HG03571 (cell line): ENCODE data around the gene DNAJC16.

Experiments used
- ATAC-seq: cut with Tn5 transposase; IDR thresholded peaks from one replicate; pipeline ENCODE4 v1.9.1; 2021; ENCODE audit not compliant: unreplicated experiment

The DNAJC16 gene

DNA sequence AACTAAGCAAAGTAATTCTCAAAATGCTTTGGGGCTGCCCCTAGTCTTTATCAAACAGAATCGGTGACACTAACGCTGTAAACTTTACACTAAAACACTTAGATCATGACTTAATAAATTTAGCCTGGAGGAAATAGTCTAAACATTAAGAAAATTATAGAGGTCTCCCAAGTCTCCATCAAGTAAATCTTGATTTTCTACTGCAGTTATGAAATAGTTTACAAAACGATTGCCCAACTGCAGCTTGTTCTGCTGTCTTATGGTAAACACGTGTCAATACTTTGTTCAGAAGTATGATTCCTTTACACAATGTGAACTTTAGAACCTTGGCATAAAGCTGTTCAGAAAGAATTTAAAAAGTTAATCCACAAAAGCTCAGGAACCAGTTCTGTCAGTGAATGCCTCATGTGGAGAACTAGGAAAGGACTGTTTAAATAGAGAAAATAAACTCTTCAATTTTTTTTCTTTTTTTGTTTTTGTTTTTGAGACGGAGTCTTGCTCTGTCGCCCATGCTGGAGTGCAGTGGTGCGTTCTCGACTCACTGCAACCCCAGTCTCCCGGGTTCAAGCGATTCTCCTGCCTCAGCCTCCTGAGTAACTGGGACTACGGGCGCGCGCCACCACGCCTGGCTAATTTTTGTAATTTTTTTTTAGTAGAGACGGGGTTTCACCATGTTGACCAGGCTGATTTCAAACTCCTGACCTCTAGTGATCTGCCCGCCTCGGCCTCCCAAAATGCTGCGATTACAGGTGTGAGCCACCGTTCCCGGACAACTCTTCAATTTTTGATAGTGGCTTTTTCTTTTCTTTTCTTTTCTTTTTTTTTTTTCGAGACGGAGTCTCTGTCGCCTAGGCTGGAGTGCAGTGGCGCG lies 92.2 kb downstream of the DNAJC16 start:
- ATAC-seq = no peak

DNA sequence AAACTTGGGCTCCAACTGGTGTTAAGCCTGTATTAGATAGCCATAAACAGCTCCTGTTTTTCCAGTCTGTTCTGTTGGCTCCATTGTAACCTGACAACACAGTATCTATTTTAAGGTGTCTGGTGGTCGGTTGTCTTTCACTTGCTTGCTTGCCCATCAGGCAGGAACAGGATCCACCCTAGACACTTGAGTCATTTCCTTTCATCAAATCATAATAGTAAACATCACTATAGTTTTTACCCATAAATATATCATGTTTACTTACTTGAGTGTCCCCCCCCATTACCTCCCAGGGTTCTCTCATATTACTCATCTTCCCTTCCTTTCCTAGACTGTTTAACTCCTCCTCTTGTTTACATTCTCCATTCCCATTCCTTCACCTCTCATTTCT lies 93.5 kb downstream of the DNAJC16 start:
- no peak for ATAC-seq

GRCh38 chr1:15620902-15621682 lies 94.4 kb downstream of the DNAJC16 start:
- ATAC-seq = no peak

- ATAC-seq = no peak
Measured at GRCh38 chr1:15621975-15622374, 95.3 kb downstream of the DNAJC16 start.

DNA sequence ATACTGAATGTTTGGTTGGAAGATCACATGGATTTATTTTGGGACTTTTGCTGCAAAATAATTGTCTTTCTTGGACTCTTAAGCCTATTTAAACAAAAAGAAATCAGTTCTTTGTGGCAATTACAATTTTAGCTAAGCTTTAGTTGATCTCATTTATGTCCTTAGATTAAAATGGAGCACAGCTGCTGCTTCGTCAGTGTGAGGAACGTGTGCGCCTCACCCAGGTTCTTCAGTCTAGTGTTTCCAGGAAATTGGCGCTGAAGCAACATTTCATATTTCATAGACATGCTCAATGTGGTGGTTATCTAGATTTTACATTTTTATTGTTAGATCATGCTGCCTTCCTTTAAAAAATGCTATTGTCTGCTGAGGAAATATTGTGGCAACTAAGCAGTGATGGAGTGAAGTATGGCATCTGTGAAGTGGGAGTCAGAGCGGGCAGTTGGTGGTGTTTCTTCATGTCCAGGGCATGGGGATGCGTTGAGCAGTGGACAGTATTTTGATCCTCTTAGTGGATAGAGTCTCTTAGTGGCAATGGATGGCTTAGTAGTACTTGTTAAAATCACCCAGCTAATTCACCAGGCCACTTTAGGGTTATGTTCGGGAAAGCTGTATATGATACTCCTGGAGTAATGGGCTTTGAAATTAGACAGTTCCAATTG lies 96.2 kb downstream of the DNAJC16 start:
- ATAC-seq = no peak

GRCh38 chr1:15623435-15623834 lies 96.8 kb downstream of the DNAJC16 start:
- no peak for ATAC-seq

GRCh38 chr1:15624133-15624714 lies 97.6 kb downstream of the DNAJC16 start:
- ATAC-seq = no peak

- no peak for ATAC-seq
Measured at GRCh38 chr1:15625056-15625917, 98.6 kb downstream of the DNAJC16 start.
